Peyer's patch (tissue), 4 donors: ENCODE measurements around the gene MXD3.

Experiments used
- POLR2A ChIP-seq, 2 donors: fragments of 450-650 bp; IDR thresholded peaks; one replicate each; pipeline ENCODE4 v1.5.1; 2017; ENCODE audit warnings: antibody characterized with exemption in 2 of 2, mild to moderate bottlenecking in 2 of 2, moderate library complexity in 2 of 2
- TF ChIP-seq, protein P1 (sequence below), 6 experiments: fragments of 450-650 bp in 4 of 6; fragments of 200-600 bp in 2 of 6; sonication (generic) in 1 of 6; IDR thresholded peaks; one replicate each; pipeline ENCODE4 v1.5.1; 2017 to 2019; ENCODE audit warnings: antibody characterized with exemption in 6 of 6, mild to moderate bottlenecking in 3 of 6, moderate library complexity in 1 of 6

DNA sequence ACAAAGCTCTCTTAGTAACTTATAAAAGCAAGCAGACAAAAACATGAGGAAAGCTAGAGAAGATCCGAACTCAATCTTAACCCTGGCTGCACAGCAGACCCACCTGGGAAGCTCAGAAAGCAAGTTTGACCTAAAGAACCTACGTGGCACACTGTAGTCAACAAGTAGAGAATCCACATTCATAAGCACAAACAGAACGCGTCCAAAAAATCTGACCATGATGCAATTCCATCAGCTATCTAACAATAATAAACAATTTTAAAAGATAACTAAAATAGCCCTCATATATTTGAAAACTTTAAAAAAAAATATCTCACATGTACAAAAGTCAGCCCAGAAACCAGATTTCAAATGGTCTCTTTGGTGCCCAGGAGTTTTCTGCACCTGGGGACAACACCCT, 35.1 kb upstream of the MXD3 start:
- TF ChIP-seq, protein P1, sequence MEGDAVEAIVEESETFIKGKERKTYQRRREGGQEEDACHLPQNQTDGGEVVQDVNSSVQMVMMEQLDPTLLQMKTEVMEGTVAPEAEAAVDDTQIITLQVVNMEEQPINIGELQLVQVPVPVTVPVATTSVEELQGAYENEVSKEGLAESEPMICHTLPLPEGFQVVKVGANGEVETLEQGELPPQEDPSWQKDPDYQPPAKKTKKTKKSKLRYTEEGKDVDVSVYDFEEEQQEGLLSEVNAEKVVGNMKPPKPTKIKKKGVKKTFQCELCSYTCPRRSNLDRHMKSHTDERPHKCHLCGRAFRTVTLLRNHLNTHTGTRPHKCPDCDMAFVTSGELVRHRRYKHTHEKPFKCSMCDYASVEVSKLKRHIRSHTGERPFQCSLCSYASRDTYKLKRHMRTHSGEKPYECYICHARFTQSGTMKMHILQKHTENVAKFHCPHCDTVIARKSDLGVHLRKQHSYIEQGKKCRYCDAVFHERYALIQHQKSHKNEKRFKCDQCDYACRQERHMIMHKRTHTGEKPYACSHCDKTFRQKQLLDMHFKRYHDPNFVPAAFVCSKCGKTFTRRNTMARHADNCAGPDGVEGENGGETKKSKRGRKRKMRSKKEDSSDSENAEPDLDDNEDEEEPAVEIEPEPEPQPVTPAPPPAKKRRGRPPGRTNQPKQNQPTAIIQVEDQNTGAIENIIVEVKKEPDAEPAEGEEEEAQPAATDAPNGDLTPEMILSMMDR (IDR thresholded peaks at IDR 0.05) = no peak
- no peak for TF ChIP-seq POLR2A (IDR thresholded peaks at IDR 0.05)
